H9 (cell line): ENCODE measurements around the gene DUSP23. TPM values are rescaled to one million over a fixed set of nuclear protein-coding genes. Genes with fewer than 3 reads are reported as not detected.

ENCODE experiments used
- DNase-seq: peaks from one replicate; pipeline ENCODE4 v3.0.0-alpha.2; 2017
- H2AFZ ChIP-seq: one replicate; pipeline ENCODE4 v1.6.1; 2013; ENCODE audit warnings: mild to moderate bottlenecking, low read length, control low read depth, moderate library complexity
- H2AK5ac ChIP-seq: 2 replicates; pipeline ENCODE4 v1.6.1; 2013; ENCODE audit warnings: low read length, control low read depth, mixed read lengths; ENCODE audit not compliant: insufficient read length
- H2BK120ac ChIP-seq: one replicate; pipeline ENCODE4 v1.6.1; 2013; ENCODE audit warnings: low read depth, mild to moderate bottlenecking, low read length, control low read depth, inconsistent platforms; ENCODE audit not compliant: poor library complexity, severe bottlenecking
- H2BK12ac ChIP-seq: 2 replicates; pipeline ENCODE4 v1.6.1; 2013; ENCODE audit warnings: low read length, control low read depth, mixed read lengths, low read depth; ENCODE audit not compliant: insufficient read length
- H2BK15ac ChIP-seq: 2 replicates; pipeline ENCODE4 v1.6.1; 2013; ENCODE audit warnings: low read depth, low read length, control low read depth
- H2BK20ac ChIP-seq: one replicate; pipeline ENCODE4 v1.6.1; 2013; ENCODE audit warnings: low read depth, mild to moderate bottlenecking, low read length, control low read depth, inconsistent platforms; ENCODE audit not compliant: poor library complexity, severe bottlenecking
- H2BK5ac ChIP-seq: 2 replicates; pipeline ENCODE4 v1.6.1; 2013; ENCODE audit warnings: low read length, control low read depth, mixed read lengths; ENCODE audit not compliant: insufficient read length
- H3K14ac ChIP-seq: 2 replicates; pipeline ENCODE4 v1.6.1; 2013; ENCODE audit warnings: low read length, control low read depth; ENCODE audit not compliant: insufficient read depth
- H3K18ac ChIP-seq: 2 replicates; pipeline ENCODE4 v1.6.1; 2013; ENCODE audit warnings: low read depth, mild to moderate bottlenecking, mixed read lengths, low read length, control low read depth; ENCODE audit not compliant: insufficient read length
- H3K23ac ChIP-seq: 2 replicates; pipeline ENCODE4 v1.6.1; 2013; ENCODE audit warnings: low read length, control low read depth, mixed read lengths, low read depth; ENCODE audit not compliant: insufficient read length
- H3K23me2 ChIP-seq: 2 replicates; pipeline ENCODE4 v1.6.1; 2013; ENCODE audit warnings: low read depth, mild to moderate bottlenecking, mixed read lengths, low read length, control low read depth; ENCODE audit not compliant: insufficient read length, poor library complexity, severe bottlenecking
- H3K27ac ChIP-seq: 2 replicates; pipeline ENCODE4 v1.5.1; 2013; ENCODE audit warnings: low read length, control low read depth, mixed read lengths, low read depth; ENCODE audit not compliant: insufficient read length
- H3K27me3 ChIP-seq: 2 replicates; pipeline ENCODE4 v1.6.1; 2013; ENCODE audit warnings: low read length, control low read depth, inconsistent platforms; ENCODE audit not compliant: insufficient read depth
- H3K4ac ChIP-seq: 2 replicates; pipeline ENCODE4 v1.6.1; 2013; ENCODE audit warnings: low read depth, mild to moderate bottlenecking, control low read depth, inconsistent platforms, low read length, moderate library complexity
- H3K4me1 ChIP-seq: 2 replicates; pipeline ENCODE4 v1.6.1; 2013; ENCODE audit warnings: low read length, control low read depth, inconsistent platforms; ENCODE audit not compliant: insufficient read depth
- H3K4me2 ChIP-seq: 2 replicates; pipeline ENCODE4 v1.6.1; 2013; ENCODE audit warnings: low read length, control low read depth, mixed read lengths; ENCODE audit not compliant: insufficient read length, insufficient read depth
- H3K56ac ChIP-seq: 2 replicates; pipeline ENCODE4 v1.6.1; 2013; ENCODE audit warnings: low read depth, mild to moderate bottlenecking, mixed read lengths, low read length, control low read depth; ENCODE audit not compliant: insufficient read length
- H3K79me1 ChIP-seq: 2 replicates; pipeline ENCODE4 v1.6.1; 2013; ENCODE audit warnings: low read depth, mild to moderate bottlenecking, moderate library complexity, low read length, control low read depth, inconsistent platforms; ENCODE audit not compliant: insufficient read depth, poor library complexity, severe bottlenecking
- H3K79me2 ChIP-seq: 2 replicates; pipeline ENCODE4 v1.6.1; 2013; ENCODE audit warnings: low read length, control low read depth, inconsistent platforms; ENCODE audit not compliant: insufficient read depth
- H3K9ac ChIP-seq: 2 replicates; pipeline ENCODE4 v1.6.1; 2013; ENCODE audit warnings: low read length, control low read depth, mixed read lengths; ENCODE audit not compliant: insufficient read length; ENCODE audit errors: extremely low read depth
- H3K9me3 ChIP-seq: one replicate; pipeline ENCODE4 v1.6.1; 2013; ENCODE audit warnings: low read depth, low read length, inconsistent platforms; ENCODE audit not compliant: control insufficient read depth
- H3T11ph ChIP-seq: one replicate; pipeline ENCODE4 v1.6.1; 2013; ENCODE audit warnings: mild to moderate bottlenecking, low read length, control low read depth, inconsistent platforms
- H4K20me1 ChIP-seq: one replicate; pipeline ENCODE4 v1.6.1; 2013; ENCODE audit not compliant: control insufficient read depth, insufficient read length, insufficient read depth
- H4K5ac ChIP-seq: 2 replicates; pipeline ENCODE4 v1.6.1; 2013; ENCODE audit warnings: low read depth, mild to moderate bottlenecking, mixed read lengths, low read length, control low read depth; ENCODE audit not compliant: insufficient read length
- H4K8ac ChIP-seq: replicated peaks from 2 replicates; pipeline ENCODE4 v1.6.1; 2013; ENCODE audit warnings: low read length, control low read depth, mixed read lengths, low read depth; ENCODE audit not compliant: insufficient read length
- H4K91ac ChIP-seq: 2 replicates; pipeline ENCODE4 v1.6.1; 2013; ENCODE audit warnings: low read depth, mild to moderate bottlenecking, moderate library complexity, mixed read lengths, low read length, control low read depth; ENCODE audit not compliant: insufficient read length
- H3K27ac Mint-ChIP-seq, 3 experiments: 2 replicates in 2 of 3; 3 replicates in 1 of 3; pipeline ENCODE4 v1.8.0; 2020 to 2021; ENCODE audit warnings: mixed read lengths in 3 of 3, mild to moderate bottlenecking in 1 of 3, moderate library complexity in 1 of 3
- H3K27me3 Mint-ChIP-seq: 2 replicates; pipeline ENCODE4 v1.8.0; 2021; ENCODE audit warnings: low read depth, mild to moderate bottlenecking, moderate library complexity, mixed read lengths
- H3K36me3 Mint-ChIP-seq, 3 experiments: 2 replicates in 2 of 3; 3 replicates in 1 of 3; pipeline ENCODE4 v1.8.0; 2020 to 2021; ENCODE audit warnings: low read depth in 3 of 3, mixed read lengths in 3 of 3; ENCODE audit not compliant: insufficient read depth in 1 of 3
- H3K4me1 Mint-ChIP-seq, 2 experiments: 2 replicates each; pipeline ENCODE4 v1.8.0; 2020; ENCODE audit warnings: mixed read lengths in 2 of 2
- H3K4me3 Mint-ChIP-seq, 2 experiments: 2 replicates in 1 of 2; 3 replicates in 1 of 2; pipeline ENCODE4 v1.8.0; 2020 to 2021; ENCODE audit warnings: mild to moderate bottlenecking in 2 of 2, mixed read lengths in 2 of 2, moderate library complexity in 1 of 2
- H3K9me3 Mint-ChIP-seq, 2 experiments: 2 replicates in 1 of 2; 3 replicates in 1 of 2; pipeline ENCODE4 v1.8.0; 2020; ENCODE audit warnings: mild to moderate bottlenecking in 2 of 2, mixed read lengths in 2 of 2, moderate library complexity in 1 of 2
- CTCF ChIP-seq: fragments of 200-600 bp; sonication (generic); conservative IDR thresholded peaks from 3 replicates; pipeline ENCODE4 v1.8.0; 2021; ENCODE audit warnings: antibody characterized with exemption, mild to moderate bottlenecking
- WGBS: extraction: QIAGEN DNeasy Blood & Tissue Kit; methylation state at CpG from one replicate; pipeline ENCODE4 v1.1.7; 2013; ENCODE audit warnings: missing lambda C conversion rate, low lambda C conversion rate, mixed read lengths; ENCODE audit not compliant: insufficient read length; ENCODE audit errors: extremely low coverage; 5-methylcytosine and 5-hydroxymethylcytosine counted together
- total RNA-seq: library from RNA; stranded (reverse); gene quantifications from 2 replicates; pipeline ENCODE4 v1.2.1, GENCODE V29; 2021

The DUSP23 gene
- total RNA-seq, 1 experiment from 2014 or later = 25.0 TPM

- peaks cover 2% of the 10 kb centered on the region for H3K27me3 Mint-ChIP-seq
- no peak overlapping the region for H2BK15ac ChIP-seq
- no peak overlapping the region for H3K4ac ChIP-seq
- no peak overlapping the region for H2BK20ac ChIP-seq
- no peaks in the 10 kb centered on the region for H3K4me1 Mint-ChIP-seq
- H2BK5ac ChIP-seq = no peak overlapping the region
- no peak overlapping the region for H3K4me3 Mint-ChIP-seq
- no peak for TF ChIP-seq CTCF
- no peak overlapping the region for H2AK5ac ChIP-seq
- H3K56ac ChIP-seq = no peak overlapping the region
- H3K14ac ChIP-seq = no peak overlapping the region
- no peak for DNase-seq
- H3K9ac ChIP-seq = no peak overlapping the region
- H4K5ac ChIP-seq = no peak overlapping the region
- no CpG with 5 or more reads among the region's 2 CpGs for WGBS
- no peak overlapping the region for H4K91ac ChIP-seq
- no peak overlapping the region for H3K18ac ChIP-seq
- H3K27me3 ChIP-seq = no peaks in the 10 kb centered on the region
- no peaks in the 10 kb centered on the region for H3K79me2 ChIP-seq
- no peaks in the 10 kb centered on the region; a peak in 1 of 5 replicates for H3K9me3 Mint-ChIP-seq
- H3K23ac ChIP-seq = no peak overlapping the region
- H3K27ac ChIP-seq = no peak overlapping the region
- no peaks in the 10 kb centered on the region for H3K9me3 ChIP-seq
- no peak overlapping the region for H3K4me2 ChIP-seq
- no peaks in the 10 kb centered on the region for H3K36me3 Mint-ChIP-seq
- H2BK120ac ChIP-seq = no peak overlapping the region
- no peak overlapping the region for H2BK12ac ChIP-seq
- no peak overlapping the region for H3T11ph ChIP-seq
- H2AFZ ChIP-seq = no peak overlapping the region
- H3K79me1 ChIP-seq = no peaks in the 10 kb centered on the region
- H4K8ac ChIP-seq = no peak overlapping the region
- H3K4me1 ChIP-seq = no peaks in the 10 kb centered on the region
- no peak overlapping the region for H3K27ac Mint-ChIP-seq
- no peaks in the 10 kb centered on the region for H3K23me2 ChIP-seq
- no peaks in the 10 kb centered on the region for H4K20me1 ChIP-seq
Observed at GRCh38 chr1:159749630-159750029, 31.1 kb upstream of the DUSP23 start.
